Measurements from ENCODE around the gene PLEKHF1. TPM values are rescaled to one million over a fixed set of nuclear protein-coding genes. Genes with fewer than 3 reads are reported as not detected.

PLEKHF1 gene
- total and polyA plus RNA-seq, 2 of the 13 experiments (the other 11 are each of a cell fraction or from before 2014, with no cell fraction given): 2.9 to 3.8 TPM

DNA sequence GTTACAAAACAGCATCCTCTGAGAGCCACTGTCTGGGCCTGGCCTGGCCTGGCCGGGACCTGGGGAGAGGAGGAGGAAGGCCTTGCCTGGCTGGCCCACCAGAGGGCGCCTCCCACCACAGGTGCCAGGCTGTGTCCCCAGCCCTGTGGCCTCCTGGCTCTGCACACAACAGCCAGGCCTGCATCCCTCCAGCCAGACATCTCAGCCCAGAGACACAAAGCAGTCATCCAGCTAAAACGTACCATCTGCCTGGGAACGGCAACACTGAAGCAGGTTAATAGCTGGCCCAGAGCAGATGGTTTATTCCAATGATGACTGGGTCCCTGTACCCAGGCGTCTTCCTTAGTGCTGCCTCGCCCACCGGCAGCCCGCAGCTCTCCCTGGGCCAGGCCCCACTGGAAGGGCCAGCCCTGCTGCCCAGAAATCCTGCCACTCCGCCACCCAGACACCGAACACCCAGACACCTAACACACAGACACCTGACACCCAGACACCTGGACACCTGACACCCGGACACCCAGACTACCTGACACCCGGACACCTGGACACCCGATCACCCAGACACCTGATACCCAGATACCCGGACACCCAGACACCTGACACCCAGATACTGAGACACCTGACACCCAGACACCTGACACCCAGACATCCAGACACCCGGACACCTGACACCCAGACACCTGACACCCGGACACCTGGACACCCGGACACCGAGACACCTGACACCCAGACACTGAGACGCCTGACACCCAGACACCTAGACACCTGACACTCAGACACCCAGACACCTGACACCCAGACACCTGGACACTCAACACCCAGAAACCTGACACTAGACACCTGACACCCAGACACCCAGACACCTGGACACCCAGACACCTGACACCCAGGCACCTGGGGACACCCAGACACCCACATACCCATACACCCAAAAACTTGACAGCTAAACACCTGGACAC lies 29.7 kb downstream of the PLEKHF1 start (continued):
- peak; percentile 36; the same call in 1 of the 2 replicates for TF ChIP-seq THAP11 (CRISPR knock-in tag; IDR thresholded peaks at IDR 0.05)
- peak; percentile 46; the same call in 1 of the 2 replicates for TF ChIP-seq FOXK1 (CRISPR knock-in tag; IDR thresholded peaks at IDR 0.05; ENCODE audit: borderline replicate concordance, low read depth)
- TF ChIP-seq, protein P1, sequence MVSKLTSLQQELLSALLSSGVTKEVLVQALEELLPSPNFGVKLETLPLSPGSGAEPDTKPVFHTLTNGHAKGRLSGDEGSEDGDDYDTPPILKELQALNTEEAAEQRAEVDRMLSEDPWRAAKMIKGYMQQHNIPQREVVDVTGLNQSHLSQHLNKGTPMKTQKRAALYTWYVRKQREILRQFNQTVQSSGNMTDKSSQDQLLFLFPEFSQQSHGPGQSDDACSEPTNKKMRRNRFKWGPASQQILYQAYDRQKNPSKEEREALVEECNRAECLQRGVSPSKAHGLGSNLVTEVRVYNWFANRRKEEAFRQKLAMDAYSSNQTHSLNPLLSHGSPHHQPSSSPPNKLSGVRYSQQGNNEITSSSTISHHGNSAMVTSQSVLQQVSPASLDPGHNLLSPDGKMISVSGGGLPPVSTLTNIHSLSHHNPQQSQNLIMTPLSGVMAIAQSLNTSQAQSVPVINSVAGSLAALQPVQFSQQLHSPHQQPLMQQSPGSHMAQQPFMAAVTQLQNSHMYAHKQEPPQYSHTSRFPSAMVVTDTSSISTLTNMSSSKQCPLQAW (CRISPR knock-in tag; IDR thresholded peaks at IDR 0.05): peak; percentile 45; the same call in 1 of the 2 replicates
- peak; percentile 46; the same call in 1 of the 2 replicates for TF ChIP-seq GATAD2A (CRISPR knock-in tag; IDR thresholded peaks at IDR 0.05)
- no peak for TF ChIP-seq KLF11 (CRISPR knock-in tag; IDR thresholded peaks at IDR 0.05)
- 0 out of 2 replicates have a peak, but pooled peaks have one; percentile 52 for TF ChIP-seq ZNF567 (CRISPR knock-in tag; IDR thresholded peaks at IDR 0.05; ENCODE audit: borderline replicate concordance)
- TF ChIP-seq, protein P2, sequence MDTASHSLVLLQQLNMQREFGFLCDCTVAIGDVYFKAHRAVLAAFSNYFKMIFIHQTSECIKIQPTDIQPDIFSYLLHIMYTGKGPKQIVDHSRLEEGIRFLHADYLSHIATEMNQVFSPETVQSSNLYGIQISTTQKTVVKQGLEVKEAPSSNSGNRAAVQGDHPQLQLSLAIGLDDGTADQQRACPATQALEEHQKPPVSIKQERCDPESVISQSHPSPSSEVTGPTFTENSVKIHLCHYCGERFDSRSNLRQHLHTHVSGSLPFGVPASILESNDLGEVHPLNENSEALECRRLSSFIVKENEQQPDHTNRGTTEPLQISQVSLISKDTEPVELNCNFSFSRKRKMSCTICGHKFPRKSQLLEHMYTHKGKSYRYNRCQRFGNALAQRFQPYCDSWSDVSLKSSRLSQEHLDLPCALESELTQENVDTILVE (CRISPR knock-in tag; IDR thresholded peaks at IDR 0.05): peak; percentile 40; the same call in 1 of the 2 replicates
- TF ChIP-seq, protein P3, sequence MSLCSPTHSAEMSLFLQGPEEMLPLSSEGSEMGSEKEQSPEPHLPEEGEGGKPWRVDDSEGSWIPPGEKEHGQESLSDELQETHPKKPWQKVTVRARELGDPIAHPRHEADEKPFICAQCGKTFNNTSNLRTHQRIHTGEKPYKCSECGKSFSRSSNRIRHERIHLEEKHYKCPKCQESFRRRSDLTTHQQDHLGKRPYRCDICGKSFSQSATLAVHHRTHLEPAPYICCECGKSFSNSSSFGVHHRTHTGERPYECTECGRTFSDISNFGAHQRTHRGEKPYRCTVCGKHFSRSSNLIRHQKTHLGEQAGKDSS (CRISPR knock-in tag; IDR thresholded peaks at IDR 0.05; ENCODE audit: borderline replicate concordance, low read depth): peak; percentile 48; the same call in 1 of the 2 replicates
- TF ChIP-seq STAG1 (CRISPR knock-in tag; IDR thresholded peaks at IDR 0.05): peak; percentile 93
- TF ChIP-seq ZNF350 (CRISPR knock-in tag; IDR thresholded peaks at IDR 0.05; ENCODE audit: borderline replicate concordance, low read depth): peak; percentile 55; the same call in 1 of the 2 replicates
- TF ChIP-seq, protein P4, sequence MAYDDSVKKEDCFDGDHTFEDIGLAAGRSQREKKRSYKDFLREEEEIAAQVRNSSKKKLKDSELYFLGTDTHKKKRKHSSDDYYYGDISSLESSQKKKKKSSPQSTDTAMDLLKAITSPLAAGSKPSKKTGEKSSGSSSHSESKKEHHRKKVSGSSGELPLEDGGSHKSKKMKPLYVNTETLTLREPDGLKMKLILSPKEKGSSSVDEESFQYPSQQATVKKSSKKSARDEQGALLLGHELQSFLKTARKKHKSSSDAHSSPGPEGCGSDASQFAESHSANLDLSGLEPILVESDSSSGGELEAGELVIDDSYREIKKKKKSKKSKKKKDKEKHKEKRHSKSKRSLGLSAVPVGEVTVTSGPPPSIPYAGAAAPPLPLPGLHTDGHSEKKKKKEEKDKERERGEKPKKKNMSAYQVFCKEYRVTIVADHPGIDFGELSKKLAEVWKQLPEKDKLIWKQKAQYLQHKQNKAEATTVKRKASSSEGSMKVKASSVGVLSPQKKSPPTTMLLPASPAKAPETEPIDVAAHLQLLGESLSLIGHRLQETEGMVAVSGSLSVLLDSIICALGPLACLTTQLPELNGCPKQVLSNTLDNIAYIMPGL (CRISPR knock-in tag; IDR thresholded peaks at IDR 0.05; ENCODE audit: borderline replicate concordance in 1 of 2, low read depth in 1 of 2): peak; percentile 60 to 74; a peak in 2 of 4 replicates
- peak; percentile 85 for TF ChIP-seq ZFX (CRISPR knock-in tag; IDR thresholded peaks at IDR 0.05; ENCODE audit: low read depth)
- TF ChIP-seq RAD21 (CRISPR knock-in tag; IDR thresholded peaks at IDR 0.05): peak; percentile 98
- no peak for TF ChIP-seq HOXA9 (CRISPR knock-in tag; IDR thresholded peaks at IDR 0.05; ENCODE audit: borderline replicate concordance)
- no peak for TF ChIP-seq ZNF607 (CRISPR knock-in tag; IDR thresholded peaks at IDR 0.05; ENCODE audit: borderline replicate concordance)
- peak; percentile 20; the same call in 1 of the 2 replicates for TF ChIP-seq BHLHE40 (IDR thresholded peaks at IDR 0.05; ENCODE audit: low read length)
- TF ChIP-seq ZNF768 (CRISPR knock-in tag; IDR thresholded peaks at IDR 0.05): peak; percentile 47; the same call in 1 of the 2 replicates
- TF ChIP-seq NFKBIZ (CRISPR knock-in tag; IDR thresholded peaks at IDR 0.05): no peak
- TF ChIP-seq ZNF232 (CRISPR knock-in tag; IDR thresholded peaks at IDR 0.05; ENCODE audit: borderline replicate concordance): no peak
- peak; percentile 40; the same call in 1 of the 2 replicates for TF ChIP-seq ERF (CRISPR knock-in tag; IDR thresholded peaks at IDR 0.05)
- peak; percentile 61 for TF ChIP-seq PITX1 (CRISPR knock-in tag; IDR thresholded peaks at IDR 0.05)
- peak; percentile 76 for TF ChIP-seq ZFY (CRISPR knock-in tag; IDR thresholded peaks at IDR 0.05)
- 0 out of 2 replicates have a peak, but pooled peaks have one; percentile 27 for TF ChIP-seq ARNT2 (CRISPR knock-in tag; IDR thresholded peaks at IDR 0.05; ENCODE audit: low read depth)
- peak; percentile 66; the same call in 1 of the 2 replicates for TF ChIP-seq ZBTB20 (CRISPR knock-in tag; IDR thresholded peaks at IDR 0.05; ENCODE audit: borderline replicate concordance, low read depth)
